Activated CD4-positive, alpha-beta T cell treated with anti-CD3 and anti-CD28 coated beads, Interleukin-2, amount 50 U/mL, for 4 hours (primary cell): ENCODE results near the gene POMC.
"Not testable (repeated sequence)": the region's sequence is repeated elsewhere in the genome, so short reads cannot be mapped to it uniquely, and the experiment has no call there.

Experiments used
- DNase-seq, 2 experiments: peaks; one replicate each; pipeline ENCODE4 v3.0.0-alpha.2; 2020

POMC gene

GRCh38 chr2:25131567-25132298, 36.6 kb downstream of the POMC start:
- DNase-seq: no peak

- no peak for DNase-seq
Measured at GRCh38 chr2:25131253-25131566, 37.2 kb downstream of the POMC start.

GRCh38 chr2:25129901-25130520, 38.4 kb downstream of the POMC start:
- no peak for DNase-seq

- no peak for DNase-seq
Measured at GRCh38 chr2:25127646-25128045, 40.7 kb downstream of the POMC start.

GRCh38 chr2:25127071-25127470, 41.3 kb downstream of the POMC start:
- DNase-seq: not testable (repeated sequence)

GRCh38 chr2:25125976-25126375, 42.4 kb downstream of the POMC start:
- DNase-seq: no peak

- no peak for DNase-seq
Measured at GRCh38 chr2:25125189-25125588, 43.2 kb downstream of the POMC start.

GRCh38 chr2:25123682-25124081, 44.7 kb downstream of the POMC start:
- DNase-seq: no peak

GRCh38 chr2:25122367-25122766, 46.0 kb downstream of the POMC start:
- no peak for DNase-seq

GRCh38 chr2:25119263-25119662, 49.1 kb downstream of the POMC start:
- no peak for DNase-seq

GRCh38 chr2:25116956-25117355, 51.4 kb downstream of the POMC start:
- DNase-seq: no peak

GRCh38 chr2:25115902-25116301, 52.5 kb downstream of the POMC start:
- no peak for DNase-seq

GRCh38 chr2:25115249-25115883, 53.0 kb downstream of the POMC start:
- DNase-seq: no peak

GRCh38 chr2:25112113-25112512, 56.3 kb downstream of the POMC start:
- DNase-seq: no peak
